HG02840 (cell line): ENCODE results near the gene PRDM16.

Experiments
- ATAC-seq: cut with Tn5 transposase; IDR thresholded peaks from one replicate; pipeline ENCODE4 v1.9.1; 2021; ENCODE audit warnings: mild to moderate bottlenecking, moderate library complexity, moderate number of reproducible peaks; ENCODE audit not compliant: unreplicated experiment, low FRiP score

The PRDM16 gene

GRCh38 chr1:3094863-3095780, 26.1 kb downstream of the PRDM16 start:
- no peak for ATAC-seq

GRCh38 chr1:3096345-3096744, 27.3 kb downstream of the PRDM16 start:
- no peak for ATAC-seq

GRCh38 chr1:3097231-3097630, 28.2 kb downstream of the PRDM16 start:
- no peak for ATAC-seq

- ATAC-seq, result no peak
Observed at GRCh38 chr1:3097861-3098260, 28.9 kb downstream of the PRDM16 start.

- no peak for ATAC-seq
Observed at GRCh38 chr1:3099861-3100260, 30.9 kb downstream of the PRDM16 start.

DNA sequence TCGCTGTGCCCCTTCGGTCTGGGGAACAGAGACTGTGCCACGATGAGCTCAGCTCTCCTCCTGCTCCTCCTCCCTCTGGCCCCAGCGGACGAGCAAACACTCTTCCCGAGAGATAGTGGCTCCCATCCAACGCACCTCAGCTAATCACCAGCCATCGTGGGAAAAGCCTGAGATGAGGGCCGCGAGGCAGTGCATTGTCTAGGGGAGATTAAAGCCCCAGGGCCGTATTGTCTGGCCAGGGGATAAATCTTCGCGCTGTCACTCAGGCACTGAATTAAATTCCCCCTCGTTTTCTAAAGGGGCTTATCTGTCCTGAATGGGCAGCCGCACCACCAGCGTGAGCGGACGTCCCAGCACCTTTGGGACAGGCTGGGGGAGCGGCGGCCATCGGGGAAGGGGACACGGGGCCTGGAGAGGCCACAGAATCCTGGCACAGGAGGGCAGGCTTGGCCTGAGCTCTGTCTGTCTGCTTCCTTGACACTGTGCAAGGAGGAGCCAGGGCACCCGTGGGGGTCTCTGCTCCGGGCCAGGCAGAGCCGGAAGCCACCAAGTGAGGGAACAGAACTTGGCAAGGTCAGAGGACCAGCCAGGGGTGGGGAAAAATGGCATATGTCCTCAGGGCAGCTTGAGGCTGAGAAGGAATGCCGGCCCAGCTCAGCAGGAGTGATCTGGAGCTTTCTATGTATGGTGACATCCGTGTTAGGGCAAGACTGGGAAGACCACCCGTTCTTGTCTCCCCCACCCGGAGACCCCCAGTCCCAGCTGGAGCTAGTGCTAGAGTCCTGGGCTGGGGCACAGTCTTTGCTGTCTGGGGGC, 32.3 kb downstream of the PRDM16 start:
- no peak for ATAC-seq

DNA sequence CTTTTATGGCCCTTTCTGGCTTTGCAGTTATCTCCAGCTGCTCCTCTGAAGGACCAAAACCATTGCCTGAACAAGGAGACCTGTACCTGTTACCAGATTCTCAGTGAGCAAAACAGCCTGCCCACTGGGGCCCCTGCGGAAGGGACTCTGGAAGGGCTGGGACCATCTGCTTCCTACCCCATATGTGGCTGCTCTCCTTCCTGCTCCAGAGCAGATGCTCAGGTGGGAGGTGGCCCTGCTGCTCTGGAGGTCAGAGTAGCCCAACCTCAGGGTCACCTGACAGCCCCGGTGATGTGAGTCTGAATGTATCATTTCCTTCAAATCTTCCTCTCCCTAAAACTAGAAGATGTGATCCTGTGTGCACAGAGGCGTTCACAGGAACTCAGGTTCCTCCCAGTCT, 33.6 kb downstream of the PRDM16 start:
- no peak for ATAC-seq

GRCh38 chr1:3103967-3104677, 35.1 kb downstream of the PRDM16 start:
- no peak for ATAC-seq

- no peak for ATAC-seq
Observed at GRCh38 chr1:3105167-3105863, 36.3 kb downstream of the PRDM16 start.

DNA sequence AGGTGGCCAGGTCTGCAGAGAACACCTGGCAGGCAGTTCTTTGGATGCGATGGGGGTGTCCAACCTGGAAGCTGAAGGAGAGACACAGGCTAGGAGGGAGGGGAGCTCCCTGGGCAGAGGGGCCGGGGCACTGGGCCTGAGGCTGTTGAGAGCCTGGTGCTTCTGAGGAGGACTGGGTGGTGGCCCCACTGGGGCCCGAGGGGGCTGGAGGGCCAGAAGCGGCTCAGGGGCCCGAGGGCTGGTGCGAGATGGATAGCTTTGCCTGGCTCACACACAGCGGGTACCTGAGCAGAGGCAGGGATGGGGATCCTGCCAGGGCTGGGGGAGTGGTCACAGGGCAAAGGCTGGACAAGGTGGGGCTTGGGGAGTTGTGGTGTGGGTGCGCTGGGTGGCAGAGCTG, 37.2 kb downstream of the PRDM16 start:
- ATAC-seq, result no peak

DNA sequence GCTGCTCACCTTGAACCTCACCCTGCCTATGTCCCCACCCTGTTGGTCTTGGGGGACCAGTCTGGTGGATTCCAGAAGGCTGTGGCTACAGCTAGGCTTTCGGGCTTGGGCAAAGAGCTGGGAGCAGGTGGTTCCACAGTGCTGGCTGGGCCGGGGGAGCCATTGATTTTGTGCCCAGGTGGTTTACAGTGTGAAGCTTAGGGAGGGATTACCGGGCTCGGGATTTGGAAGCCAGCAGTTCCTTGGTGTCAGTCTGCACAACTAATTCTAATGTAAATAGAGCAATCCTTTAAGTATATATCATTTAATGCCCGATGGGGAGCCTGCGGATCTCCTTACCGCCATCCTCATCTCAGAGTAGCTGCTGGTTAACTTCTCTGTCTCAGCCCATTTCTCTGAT, 38.2 kb downstream of the PRDM16 start:
- ATAC-seq, result no peak

DNA sequence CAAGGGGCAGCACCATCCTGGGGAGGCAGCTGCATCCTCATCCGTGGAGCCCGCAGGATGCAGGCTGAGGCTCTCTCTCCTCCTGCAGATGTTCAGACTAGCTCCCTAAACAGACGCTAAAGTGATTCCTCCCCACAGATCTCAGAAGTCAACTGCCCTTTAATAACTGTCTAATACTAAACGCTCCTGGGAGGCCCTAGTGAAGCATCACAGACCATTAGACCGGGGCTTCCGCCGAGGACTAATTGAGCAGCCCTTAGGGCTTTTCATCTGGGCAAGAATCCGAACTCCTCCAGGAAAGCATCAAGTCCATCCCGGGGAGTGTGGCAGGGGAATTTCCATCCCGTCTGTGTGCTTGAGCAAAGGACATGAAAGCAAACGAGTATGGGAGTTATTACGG, 40.4 kb downstream of the PRDM16 start:
- ATAC-seq, result no peak

- ATAC-seq, result no peak
Observed at GRCh38 chr1:3111348-3112021, 42.5 kb downstream of the PRDM16 start.

GRCh38 chr1:3112526-3112925, 43.5 kb downstream of the PRDM16 start:
- ATAC-seq, result no peak

DNA sequence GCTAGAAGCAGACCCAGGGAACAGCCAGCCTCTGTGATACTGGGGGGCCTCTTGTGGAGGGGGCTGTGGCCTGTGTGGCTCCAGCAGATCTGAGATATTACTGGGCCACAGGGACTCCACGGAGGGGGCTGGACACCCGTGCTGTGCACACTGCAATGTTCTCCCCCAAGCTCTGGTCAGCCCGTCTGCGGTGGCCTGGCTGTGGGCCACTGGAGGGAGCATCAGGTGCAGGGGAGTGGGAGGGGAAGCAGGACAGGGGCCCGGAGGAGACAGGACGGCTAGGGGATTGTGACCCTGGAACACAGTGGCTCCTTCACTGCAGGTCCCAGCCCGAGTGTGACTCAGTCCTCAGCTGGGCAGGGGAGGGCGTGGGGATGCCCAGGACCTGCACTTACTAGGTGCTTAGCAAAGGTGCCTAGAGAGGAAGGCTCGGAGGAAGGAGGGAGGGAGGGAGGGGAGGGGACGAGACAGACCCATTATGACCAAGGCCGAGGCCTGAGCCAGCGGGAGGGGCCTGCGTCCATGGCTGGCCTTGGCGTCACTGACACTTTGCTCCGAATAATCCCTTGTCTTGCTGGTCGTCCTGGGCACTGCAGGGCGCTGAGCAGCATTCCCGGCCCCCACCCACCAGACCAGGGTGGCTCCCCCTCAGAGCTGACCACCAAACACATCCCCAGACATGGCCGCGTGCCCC, 44.2 kb downstream of the PRDM16 start:
- no peak for ATAC-seq

DNA sequence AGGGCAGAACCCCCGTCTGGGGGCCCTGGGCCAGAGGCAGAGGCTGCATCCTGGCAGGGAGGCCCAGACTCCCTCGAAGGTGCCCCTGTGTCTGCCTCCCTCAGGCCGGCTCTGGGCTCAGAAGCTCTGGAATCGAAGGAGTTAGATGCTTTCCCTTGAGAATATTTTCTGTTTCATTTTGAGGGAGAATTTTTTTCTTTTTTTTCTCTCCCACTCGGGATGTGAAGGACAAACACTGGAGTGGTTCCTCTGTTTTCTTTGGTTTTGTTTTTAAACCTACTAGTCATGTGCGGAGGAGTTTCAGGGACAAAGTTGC, 44.7 kb downstream of the PRDM16 start:
- no peak for ATAC-seq

DNA sequence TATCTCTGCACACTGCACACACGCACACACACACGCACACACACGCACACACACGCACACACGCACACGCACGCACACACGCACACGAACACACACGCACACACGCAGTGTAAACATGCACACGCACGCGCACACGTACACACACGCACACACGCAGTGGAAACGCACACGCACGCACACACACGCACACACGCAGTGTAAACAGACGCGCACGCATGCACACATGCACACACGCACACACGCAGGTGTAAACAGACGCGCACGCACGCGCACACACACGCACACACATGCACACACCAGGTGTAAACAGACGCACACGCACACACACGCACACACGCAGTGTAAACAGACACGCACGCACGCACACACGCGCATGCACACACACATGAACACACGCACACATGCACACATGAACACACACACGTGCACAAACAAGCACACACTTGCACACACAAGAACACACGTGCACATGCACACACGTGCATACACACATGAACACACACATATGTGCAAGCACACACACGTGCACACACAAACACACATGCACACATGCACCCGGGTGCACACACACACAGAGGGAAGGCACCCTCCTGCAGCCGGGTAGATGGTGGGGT, 45.2 kb downstream of the PRDM16 start:
- no peak for ATAC-seq

GRCh38 chr1:3114846-3115245, 45.8 kb downstream of the PRDM16 start:
- no peak for ATAC-seq
